Motor neuron (in vitro differentiated cells): Measurements from ENCODE around the gene RNF7. TPM values are rescaled to one million over a fixed set of nuclear protein-coding genes. Genes with fewer than 3 reads are reported as not detected.

Experiments
- ATAC-seq, 8 experiments: fragments of 200-7000 bp; cut with Tn5 transposase; replicated peaks in 6 of 8; 2 replicates each; pipeline ENCODE4 v1.8.0; 2021; ENCODE audit warnings: mild to moderate bottlenecking in 8 of 8, moderate library complexity in 8 of 8
- H3K27ac ChIP-seq, 2 donors: fragments of 250-450 bp; sonication (Bioruptor Pico); 2 replicates each; pipeline ENCODE4 v1.9.0; 2021; ENCODE audit warnings: antibody characterized with exemption in 2 of 2, mild to moderate bottlenecking in 2 of 2, moderate library complexity in 1 of 2
- H3K4me1 ChIP-seq, 2 donors: fragments of 250-450 bp; sonication (Bioruptor Pico); replicated peaks in 1 of 2; 2 replicates each; pipeline ENCODE4 v1.6.1; 2021; ENCODE audit warnings: antibody characterized with exemption in 2 of 2, mild to moderate bottlenecking in 2 of 2, moderate library complexity in 1 of 2
- H3K4me3 ChIP-seq, 5 donors: fragments of 250-450 bp; sonication (Bioruptor Pico); 2 replicates each; pipeline ENCODE4 v1.9.0; 2021; ENCODE audit warnings: antibody characterized with exemption in 5 of 5, mild to moderate bottlenecking in 5 of 5, moderate library complexity in 4 of 5
- WGBS, 10 experiments: fragments of 450-650 bp; shearing (Covaris generic); methylation state at CpG; one replicate each; pipeline ENCODE4 v1.0.0; 2022; 5-methylcytosine and 5-hydroxymethylcytosine counted together
- in situ Hi-C, 9 experiments: fragments of 400-800 bp; cut with MboI; loops; one replicate each; pipeline ENCODE4 v1.15.0; 2021; ENCODE audit warnings: low sequenced_read_pairs in 9 of 9, low pct_unique_long_range_greater_than_20kb in 2 of 9; ENCODE audit not compliant: unreplicated experiment in 9 of 9
- total RNA-seq, 8 experiments: library from RNA; unstranded; fragments of 300-600 nt; gene quantifications; 2 replicates each; pipeline versions ENCODE4 v1.2.3 to v1.2.4, GENCODE V29; 2022

RNF7 gene
- total RNA-seq, 8 experiments from 2014 or later = 70.5 to 140 (median 91.8) TPM

- in situ Hi-C loops = no loop called here
- H3K4me1 ChIP-seq = no peaks in the 10 kb centered on the region
- no peak for ATAC-seq
- H3K27ac ChIP-seq = no peak overlapping the region
- WGBS, 10 experiments = 40 to 71% (median 50%) methylated on average over 1 of the region's 1 CpG; no CpG with 5 or more reads in 6 of the 10 experiments
- no peak overlapping the region for H3K4me3 ChIP-seq
Measured at GRCh38 chr3:141714671-141715070, 23.4 kb upstream of the RNF7 start.

- 46 to 100% (median 83%) methylated on average over 1 to 2 of the region's 2 CpGs for WGBS, 10 experiments
- Histone ChIP-seq H3K4me3 (no peak overlapping the region), H3K27ac (no peak overlapping the region), H3K4me1 (peaks cover 0 to 3% of the 10 kb centered on the region in 2 donors)
- in situ Hi-C loops = no loop called here
- peak in 5 of 8 experiments; percentile 16 to 80 (median 39) for ATAC-seq
Measured at GRCh38 chr3:141722081-141722480, 16.0 kb upstream of the RNF7 start.

- in situ Hi-C loops = no loop called here
Measured at GRCh38 chr3:141722648-141723047, 15.4 kb upstream of the RNF7 start.

GRCh38 chr3:141723255-141723654 lies 14.8 kb upstream of the RNF7 start:
- H3K4me1 ChIP-seq = peaks cover 0 to 3% of the 10 kb centered on the region in 2 donors
- peak in 2 of 8 experiments; percentile 71 to 76 for ATAC-seq
- no peak overlapping the region for H3K27ac ChIP-seq
- H3K4me3 ChIP-seq = no peak overlapping the region
- in situ Hi-C loops = no loop called here

More at GRCh38 chr3:141722648-141723047, 15.4 kb upstream of the RNF7 start:
- 36 to 93% (median 71%) methylated on average over 1 to 2 of the region's 2 CpGs; no CpG with 5 or more reads in 1 of the 10 experiments for WGBS, 10 experiments
- Histone ChIP-seq H3K4me1 (peaks cover 0 to 3% of the 10 kb centered on the region in 2 donors), H3K27ac (no peak overlapping the region), H3K4me3 (no peak overlapping the region)
- ATAC-seq = no peak

- in situ Hi-C loops = no loop called here
- H3K4me1 ChIP-seq = peaks cover 0 to 3% of the 10 kb centered on the region in 2 donors
- WGBS, 10 experiments = 88 to 100% (median 100%) methylated on average over 1 of the region's 1 CpG; no CpG with 5 or more reads in 3 of the 10 experiments
- no peak overlapping the region for H3K27ac ChIP-seq
- H3K4me3 ChIP-seq = no peak overlapping the region
- ATAC-seq = no peak
Measured at GRCh38 chr3:141724186-141724585, 13.9 kb upstream of the RNF7 start.

- H3K4me3 ChIP-seq = no peak overlapping the region
- ATAC-seq = peak in 2 of 8 experiments; percentile 38 to 39
- H3K4me1 ChIP-seq = peaks cover 0 to 3% of the 10 kb centered on the region in 2 donors
- no peak overlapping the region for H3K27ac ChIP-seq
- 57 to 91% (median 86%) methylated on average over 1 to 4 of the region's 4 CpGs; no CpG with 5 or more reads in 3 of the 10 experiments for WGBS, 10 experiments
- in situ Hi-C loops = loop anchor here in 1 of 9 experiments (25.0 kb wide), 1 partner anchor 187 kb away; no protein-coding TSS in a partner anchor
Measured at GRCh38 chr3:141725036-141725435, 13.1 kb upstream of the RNF7 start.

GRCh38 chr3:141726483-141726882 lies 11.6 kb upstream of the RNF7 start:
- H3K4me1 ChIP-seq = peaks cover 0 to 3% of the 10 kb centered on the region in 2 donors
- no peak overlapping the region for H3K27ac ChIP-seq
- in situ Hi-C loops = loop anchor here in 1 of 9 experiments (25.0 kb wide), 1 partner anchor 186 kb away; no protein-coding TSS in a partner anchor
- 0 to 100% (median 49%) methylated on average over 1 of the region's 1 CpG; no CpG with 5 or more reads in 4 of the 10 experiments for WGBS, 10 experiments
- no peak for ATAC-seq
- no peak overlapping the region for H3K4me3 ChIP-seq

GRCh38 chr3:141728355-141728892 lies 9.7 kb upstream of the RNF7 start:
- H3K27ac ChIP-seq = no peak overlapping the region
- H3K4me1 ChIP-seq = peaks cover 0 to 3% of the 10 kb centered on the region in 2 donors
- no peak for ATAC-seq
- WGBS, 10 experiments = 56 to 100% (median 88%) methylated on average over 1 to 4 of the region's 5 CpGs; no CpG with 5 or more reads in 1 of the 10 experiments
- H3K4me3 ChIP-seq = no peak overlapping the region
- in situ Hi-C loops = loop anchor here in 1 of 9 experiments (25.0 kb wide), 1 partner anchor 184 kb away; no protein-coding TSS in a partner anchor

GRCh38 chr3:141729240-141729639 lies 8.9 kb upstream of the RNF7 start:
- ATAC-seq = no peak
- H3K4me1 ChIP-seq = peaks cover 0 to 3% of the 10 kb centered on the region in 2 donors
- no peak overlapping the region for H3K4me3 ChIP-seq
- WGBS, 10 experiments = 63 to 100% (median 77%) methylated on average over 1 to 4 of the region's 4 CpGs; no CpG with 5 or more reads in 2 of the 10 experiments
- in situ Hi-C loops = loop anchor here in 1 of 9 experiments (25.0 kb wide), 1 partner anchor 183 kb away; no protein-coding TSS in a partner anchor
- no peak overlapping the region for H3K27ac ChIP-seq

GRCh38 chr3:141735176-141735575 lies 2.9 kb upstream of the RNF7 start:
- no peak for ATAC-seq
- H3K4me3 ChIP-seq = no peak overlapping the region
- in situ Hi-C loops = loop anchor here in 1 of 9 experiments (25.0 kb wide), 1 partner anchor 177 kb away; no protein-coding TSS in a partner anchor
- H3K4me1 ChIP-seq = peaks cover 5 to 8% of the 10 kb centered on the region in 2 donors
- no peak overlapping the region for H3K27ac ChIP-seq

GRCh38 chr3:141735770-141736465 lies 2.2 kb upstream of the RNF7 start:
- no peak for ATAC-seq
- in situ Hi-C loops = loop anchor here in 1 of 9 experiments (25.0 kb wide), 1 partner anchor 176 kb away; no protein-coding TSS in a partner anchor
- WGBS, 10 experiments = 30 to 93% (median 80%) methylated on average over 1 to 7 of the region's 7 CpGs
- Histone ChIP-seq H3K4me1 (peaks cover 8 to 14% of the 10 kb centered on the region in 2 donors), H3K4me3 (no peak overlapping the region), H3K27ac (no peak overlapping the region)

- ATAC-seq = no peak
- peaks cover 8 to 20% of the 10 kb centered on the region in 2 donors for H3K4me1 ChIP-seq
- no peak overlapping the region for H3K27ac ChIP-seq
- in situ Hi-C loops = loop anchor here in 1 of 9 experiments (25.0 kb wide), 1 partner anchor 175 kb away; no protein-coding TSS in a partner anchor
- 83 to 100% (median 94%) methylated on average over 1 to 10 of the region's 10 CpGs; no CpG with 5 or more reads in 1 of the 10 experiments for WGBS, 10 experiments
- no peak overlapping the region for H3K4me3 ChIP-seq
Measured at GRCh38 chr3:141737093-141737492, 1.0 kb upstream of the RNF7 start.

GRCh38 chr3:141737678-141738021 lies 448 bp upstream of the RNF7 start:
- 0 to 10% (median 0%) methylated on average over 1 to 3 of the region's 3 CpGs; no CpG with 5 or more reads in 3 of the 10 experiments for WGBS, 10 experiments
- Histone ChIP-seq H3K4me3 (peak overlapping the region; percentile 69 to 88 (median 72)), H3K27ac (peak overlapping the region; percentile 54 to 73), H3K4me1 (peaks cover 8 to 20% of the 10 kb centered on the region in 2 donors)
- ATAC-seq = no peak
- in situ Hi-C loops = loop anchor here in 1 of 9 experiments (25.0 kb wide), 1 partner anchor 175 kb away; no protein-coding TSS in a partner anchor
